Neural crest cell (in vitro differentiated cells): ENCODE results near the gene ZCCHC14. TPM values are rescaled to one million over a fixed set of nuclear protein-coding genes. Genes with fewer than 3 reads are reported as not detected.

ENCODE experiments used
- DNase-seq: peaks from one replicate; pipeline ENCODE4 v3.0.0; 2021; ENCODE audit warnings: low read depth, mixed read lengths, low spot score
- H3K27ac Mint-ChIP-seq: one replicate; pipeline ENCODE4 v1.8.0; 2021; ENCODE audit warnings: mild to moderate bottlenecking, mixed read lengths; ENCODE audit not compliant: unreplicated experiment
- H3K27me3 Mint-ChIP-seq: 2 replicates; pipeline ENCODE4 v1.8.0; 2021; ENCODE audit warnings: low read depth, mild to moderate bottlenecking, mixed read lengths
- H3K36me3 Mint-ChIP-seq: 2 replicates; pipeline ENCODE4 v1.8.0; 2021; ENCODE audit warnings: low read depth, mild to moderate bottlenecking, mixed read lengths
- H3K4me1 Mint-ChIP-seq: 2 replicates; pipeline ENCODE4 v1.8.0; 2021; ENCODE audit warnings: mixed read lengths
- H3K4me3 Mint-ChIP-seq: one replicate; pipeline ENCODE4 v1.8.0; 2021; ENCODE audit warnings: mild to moderate bottlenecking, mixed read lengths
- H3K9me3 Mint-ChIP-seq: 2 replicates; pipeline ENCODE4 v1.8.0; 2021; ENCODE audit warnings: mixed read lengths
- total RNA-seq: library from RNA; stranded (reverse); gene quantifications from 2 replicates; pipeline ENCODE4 v1.2.1, GENCODE V29; 2021
- TF ChIP-seq, protein P1 (sequence below): fragments of 200-600 bp; sonication (generic); conservative IDR thresholded peaks from 2 replicates; pipeline ENCODE4 v1.5.0; 2021; ENCODE audit warnings: antibody characterized with exemption, mild to moderate bottlenecking

Gene ZCCHC14
- total RNA-seq, 1 donor from 2014 or later, result 45.5 TPM

GRCh38 chr16:87418216-87418615 is 74.6 kb downstream of the ZCCHC14 start:
- Mint-ChIP-seq H3K4me3 (no peak overlapping the region), H3K27me3 (no peaks in the 10 kb centered on the region), H3K4me1 (peaks cover 6% of the 10 kb centered on the region), H3K36me3 (peaks cover 16% of the 10 kb centered on the region), H3K27ac (no peak overlapping the region), H3K9me3 (no peaks in the 10 kb centered on the region)
- TF ChIP-seq, protein P1, sequence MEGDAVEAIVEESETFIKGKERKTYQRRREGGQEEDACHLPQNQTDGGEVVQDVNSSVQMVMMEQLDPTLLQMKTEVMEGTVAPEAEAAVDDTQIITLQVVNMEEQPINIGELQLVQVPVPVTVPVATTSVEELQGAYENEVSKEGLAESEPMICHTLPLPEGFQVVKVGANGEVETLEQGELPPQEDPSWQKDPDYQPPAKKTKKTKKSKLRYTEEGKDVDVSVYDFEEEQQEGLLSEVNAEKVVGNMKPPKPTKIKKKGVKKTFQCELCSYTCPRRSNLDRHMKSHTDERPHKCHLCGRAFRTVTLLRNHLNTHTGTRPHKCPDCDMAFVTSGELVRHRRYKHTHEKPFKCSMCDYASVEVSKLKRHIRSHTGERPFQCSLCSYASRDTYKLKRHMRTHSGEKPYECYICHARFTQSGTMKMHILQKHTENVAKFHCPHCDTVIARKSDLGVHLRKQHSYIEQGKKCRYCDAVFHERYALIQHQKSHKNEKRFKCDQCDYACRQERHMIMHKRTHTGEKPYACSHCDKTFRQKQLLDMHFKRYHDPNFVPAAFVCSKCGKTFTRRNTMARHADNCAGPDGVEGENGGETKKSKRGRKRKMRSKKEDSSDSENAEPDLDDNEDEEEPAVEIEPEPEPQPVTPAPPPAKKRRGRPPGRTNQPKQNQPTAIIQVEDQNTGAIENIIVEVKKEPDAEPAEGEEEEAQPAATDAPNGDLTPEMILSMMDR, result no peak
- DNase-seq, result no peak

- Mint-ChIP-seq H3K9me3 (no peaks in the 10 kb centered on the region), H3K27me3 (no peaks in the 10 kb centered on the region), H3K36me3 (peaks cover 10% of the 10 kb centered on the region), H3K4me1 (peaks cover under 1% of the 10 kb centered on the region), H3K4me3 (no peak overlapping the region), H3K27ac (no peak overlapping the region)
- TF ChIP-seq, protein P1, result no peak
- DNase-seq, result no peak
Observed at GRCh38 chr16:87417528-87417910, 75.3 kb downstream of the ZCCHC14 start.

GRCh38 chr16:87416826-87417527 is 75.8 kb downstream of the ZCCHC14 start:
- Mint-ChIP-seq H3K27me3 (no peaks in the 10 kb centered on the region), H3K27ac (peak overlapping the region; percentile 27), H3K9me3 (no peaks in the 10 kb centered on the region), H3K4me3 (no peak overlapping the region), H3K36me3 (peaks cover 8% of the 10 kb centered on the region), H3K4me1 (no peaks in the 10 kb centered on the region)
- DNase-seq, result no peak
- TF ChIP-seq, protein P1, result peak; percentile 72

DNA sequence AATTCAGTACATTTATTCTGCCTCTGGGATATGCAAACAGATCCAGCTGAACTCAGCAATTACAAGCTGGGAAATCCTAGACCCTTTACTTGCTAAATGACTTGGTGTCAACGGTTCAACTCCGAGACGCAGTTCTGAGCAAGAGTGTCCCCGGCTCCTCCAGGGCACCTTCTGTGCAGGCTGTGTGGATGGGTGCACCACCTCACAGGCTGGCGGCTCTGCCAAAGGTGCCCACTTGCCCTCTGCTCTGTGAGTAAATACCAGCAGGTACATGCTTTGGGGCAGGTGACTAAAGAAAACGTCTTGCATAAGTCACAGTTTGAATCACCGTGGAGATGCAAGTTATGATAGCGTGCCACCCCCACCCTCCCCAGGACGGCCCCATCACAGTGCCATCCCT is 77.4 kb downstream of the ZCCHC14 start:
- Mint-ChIP-seq H3K4me1 (no peaks in the 10 kb centered on the region), H3K27me3 (no peaks in the 10 kb centered on the region), H3K4me3 (no peak overlapping the region), H3K9me3 (no peaks in the 10 kb centered on the region), H3K36me3 (peaks cover 6% of the 10 kb centered on the region), H3K27ac (no peak overlapping the region)
- TF ChIP-seq, protein P1, result no peak
- DNase-seq, result no peak

DNA sequence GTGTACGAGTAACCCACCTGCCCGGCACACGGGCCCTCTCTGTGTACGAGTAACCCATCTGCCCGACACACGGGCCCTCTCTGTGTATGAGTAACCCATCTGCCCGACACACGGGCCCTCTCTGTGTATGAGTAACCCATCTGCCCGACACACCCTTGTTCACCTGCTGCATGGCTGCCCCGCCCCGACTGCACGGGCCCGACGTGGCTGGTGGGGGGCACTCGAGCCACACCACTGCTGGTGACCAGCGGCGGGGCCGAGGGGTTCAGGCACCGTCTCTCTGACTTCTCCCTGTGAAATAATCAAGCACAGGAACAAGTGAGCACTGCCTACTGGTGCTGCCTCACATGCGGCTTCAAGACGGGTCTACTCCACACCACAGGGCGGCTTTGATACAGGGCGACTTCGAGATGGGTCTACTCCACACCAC is 78.6 kb downstream of the ZCCHC14 start:
- no peaks in the 10 kb centered on the region for H3K27me3 Mint-ChIP-seq
- TF ChIP-seq, protein P1, result no peak
- H3K36me3 Mint-ChIP-seq, result peaks cover 4% of the 10 kb centered on the region
- DNase-seq, result no peak
- no peak overlapping the region for H3K27ac Mint-ChIP-seq
- no peak overlapping the region for H3K4me3 Mint-ChIP-seq
- H3K4me1 Mint-ChIP-seq, result no peaks in the 10 kb centered on the region
- H3K9me3 Mint-ChIP-seq, result no peaks in the 10 kb centered on the region
